SU-DHL-6 (cell line): ENCODE measurements around the gene GALNT17.

Experiments used
- H2AFZ ChIP-seq: fragments of 200-600 bp; sonication (generic); 2 replicates; pipeline ENCODE4 v1.6.1; 2014; ENCODE audit warnings: low read depth, mild to moderate bottlenecking, moderate library complexity, mixed read lengths, antibody characterized with exemption, low read length; ENCODE audit not compliant: severe bottlenecking
- H3F3A ChIP-seq: fragments of 200-600 bp; shearing (Covaris generic); 2 replicates; pipeline ENCODE4 v1.6.0; 2016; ENCODE audit warnings: antibody characterized with exemption, mild to moderate bottlenecking; ENCODE audit not compliant: insufficient read depth
- H3K27ac ChIP-seq: fragments of 200-600 bp; sonication (generic); 2 replicates; pipeline ENCODE4 v1.5.1; 2016; ENCODE audit warnings: low read depth, mild to moderate bottlenecking, low read length, moderate library complexity, mixed read lengths
- H3K27me3 ChIP-seq: fragments of 200-600 bp; sonication (generic), shearing (Covaris generic); 2 replicates; pipeline ENCODE4 v1.6.0; 2014; ENCODE audit warnings: mild to moderate bottlenecking, low read length
- H3K36me3 ChIP-seq: fragments of 200-600 bp; sonication (generic); 2 replicates; pipeline ENCODE4 v1.6.1; 2014; ENCODE audit warnings: mild to moderate bottlenecking, low read length, mixed read lengths
- H3K4me2 ChIP-seq: fragments of 300-600, 200-600 bp; shearing (Covaris generic), sonication (generic); 2 replicates; pipeline ENCODE4 v1.6.0; 2014; ENCODE audit warnings: low read length, low read depth, mild to moderate bottlenecking; ENCODE audit not compliant: poor library complexity, severe bottlenecking
- H3K4me3 ChIP-seq: fragments of 200-600 bp; sonication (generic); 2 replicates; pipeline ENCODE4 v1.5.1; 2014; ENCODE audit warnings: antibody characterized with exemption, low read length, mild to moderate bottlenecking, mixed read lengths; ENCODE audit not compliant: insufficient read depth, poor library complexity, severe bottlenecking
- H3K79me2 ChIP-seq: fragments of 200-600 bp; sonication (generic); 2 replicates; pipeline ENCODE4 v1.6.1; 2014; ENCODE audit warnings: mild to moderate bottlenecking, low read length, moderate library complexity; ENCODE audit not compliant: insufficient read depth
- H3K9ac ChIP-seq: fragments of 200-600 bp; sonication (generic); 2 replicates; pipeline ENCODE4 v1.7.0; 2014; ENCODE audit warnings: mild to moderate bottlenecking, low read length
- H3K9me2 ChIP-seq: fragments of 200-600 bp; sonication (generic); replicated peaks from 2 replicates; pipeline ENCODE4 v1.6.1; 2014; ENCODE audit warnings: low read length; ENCODE audit not compliant: insufficient read depth
- H3K9me3 ChIP-seq: fragments of 200-600 bp; sonication (generic); 2 replicates; pipeline ENCODE4 v1.6.1; 2014; ENCODE audit warnings: low read length, mixed read lengths; ENCODE audit not compliant: insufficient read depth
- H4K20me1 ChIP-seq: fragments of 200-600 bp; sonication (generic); 2 replicates; pipeline ENCODE4 v1.6.1; 2014; ENCODE audit warnings: low read depth, mild to moderate bottlenecking, antibody characterized with exemption, low read length, moderate library complexity, mixed read lengths
- CTCF ChIP-seq: fragments of 200-600 bp; sonication (generic); IDR thresholded peaks from one replicate; pipeline ENCODE4 v1.5.1; 2017; ENCODE audit warnings: antibody characterized with exemption, mild to moderate bottlenecking, low read length, moderate library complexity; ENCODE audit not compliant: insufficient read depth, poor library complexity, severe bottlenecking
- EZH2phosphoT487 ChIP-seq: fragments of 200-600 bp; sonication (generic), shearing (Covaris generic); conservative IDR thresholded peaks from 2 replicates; pipeline ENCODE4 v1.6.1; 2018; ENCODE audit warnings: mild to moderate bottlenecking, antibody characterized with exemption, low read length, moderate library complexity, mixed read lengths

Gene GALNT17

DNA sequence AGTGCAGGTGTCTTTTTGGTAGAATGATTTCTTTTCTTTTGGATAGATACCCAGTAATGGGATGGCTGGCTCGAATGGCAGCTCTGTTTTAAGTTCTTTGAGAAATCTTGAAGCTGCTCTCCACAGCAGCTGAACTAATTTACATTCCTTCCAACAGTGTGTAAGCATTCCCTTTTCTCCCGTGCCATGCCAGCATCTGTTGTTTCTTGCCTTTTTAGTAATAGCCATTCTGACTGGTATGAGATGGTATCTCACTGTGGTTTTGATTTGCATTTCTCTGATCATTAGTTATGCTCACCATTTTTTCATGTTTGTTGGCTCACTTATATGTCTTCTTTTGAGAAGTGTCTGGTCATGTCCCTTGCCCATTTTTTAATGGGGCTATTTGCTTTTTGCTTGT, 486.3 kb downstream of the GALNT17 start:
- no peaks in the 10 kb centered on the region for H3F3A ChIP-seq

GRCh38 chr7:71625545-71625944, 493.6 kb downstream of the GALNT17 start:
- Histone ChIP-seq H3K4me3 (no peak overlapping the region), H2AFZ (no peak overlapping the region), H3K9me3 (no peaks in the 10 kb centered on the region), H3K36me3 (no peaks in the 10 kb centered on the region), H3K79me2 (no peaks in the 10 kb centered on the region), H3K4me2 (no peak overlapping the region), H3K9ac (no peak overlapping the region), H3K27ac (no peak overlapping the region), H3F3A (no peaks in the 10 kb centered on the region), H3K27me3 (no peaks in the 10 kb centered on the region), H3K9me2 (no peaks in the 10 kb centered on the region), H4K20me1 (no peaks in the 10 kb centered on the region)
- TF ChIP-seq EZH2phosphoT487 (no peak), CTCF (no peak)

More for the DNA sequence above, 486.3 kb downstream of the GALNT17 start:
- Histone ChIP-seq H4K20me1 (no peaks in the 10 kb centered on the region), H3K27ac (no peak overlapping the region), H3K9me3 (no peaks in the 10 kb centered on the region), H2AFZ (no peak overlapping the region), H3K9me2 (no peaks in the 10 kb centered on the region), H3K27me3 (no peaks in the 10 kb centered on the region), H3K36me3 (no peaks in the 10 kb centered on the region), H3K9ac (no peak overlapping the region), H3K4me3 (no peak overlapping the region), H3K79me2 (no peaks in the 10 kb centered on the region), H3K4me2 (no peak overlapping the region)
- no peak for TF ChIP-seq EZH2phosphoT487
- TF ChIP-seq CTCF = no peak

GRCh38 chr7:71626206-71626605, 494.3 kb downstream of the GALNT17 start:
- H3K9ac ChIP-seq = no peak overlapping the region
- no peaks in the 10 kb centered on the region for H3K27me3 ChIP-seq
- no peak overlapping the region for H3K4me2 ChIP-seq
- TF ChIP-seq EZH2phosphoT487 = no peak
- TF ChIP-seq CTCF = no peak
- no peaks in the 10 kb centered on the region for H3K79me2 ChIP-seq
- no peaks in the 10 kb centered on the region for H3K9me2 ChIP-seq
- H3K9me3 ChIP-seq = no peaks in the 10 kb centered on the region
- no peaks in the 10 kb centered on the region for H3K36me3 ChIP-seq
- no peak overlapping the region for H3K4me3 ChIP-seq
- H4K20me1 ChIP-seq = no peaks in the 10 kb centered on the region
- no peak overlapping the region for H3K27ac ChIP-seq
- no peak overlapping the region for H2AFZ ChIP-seq
- no peaks in the 10 kb centered on the region for H3F3A ChIP-seq
